Hepatocyte (in vitro differentiated cells): ENCODE data around the gene EVX2. TPM values are rescaled to one million over a fixed set of nuclear protein-coding genes. Genes with fewer than 3 reads are reported as not detected.

ENCODE experiments used
- DNase-seq: peaks from one replicate; pipeline ENCODE4 v3.0.0-alpha.2; 2016; ENCODE audit warnings: low spot score
- H2AFZ ChIP-seq: fragments of 200-600 bp; sonication (generic); 2 replicates; pipeline ENCODE4 v1.6.0; 2016; ENCODE audit warnings: antibody characterized with exemption, mild to moderate bottlenecking
- H3K27ac ChIP-seq: fragments of 200-600 bp; sonication (generic); 2 replicates; pipeline ENCODE4 v1.5.1; 2016; ENCODE audit warnings: mild to moderate bottlenecking
- H3K27me3 ChIP-seq: fragments of 200-600 bp; sonication (generic); 2 replicates; pipeline ENCODE4 v1.6.1; 2016
- H3K36me3 ChIP-seq: fragments of 200-600 bp; sonication (generic); replicated peaks from 2 replicates; pipeline ENCODE4 v1.5.1; 2016; ENCODE audit warnings: low read depth; ENCODE audit not compliant: insufficient read depth
- H3K4me1 ChIP-seq: fragments of 200-600 bp; sonication (generic); 2 replicates; pipeline ENCODE4 v1.5.1; 2016; ENCODE audit warnings: mild to moderate bottlenecking, moderate library complexity; ENCODE audit not compliant: insufficient read depth
- H3K4me2 ChIP-seq: fragments of 200-600 bp; sonication (generic); 2 replicates; pipeline ENCODE4 v1.6.0; 2016
- H3K4me3 ChIP-seq: fragments of 200-600 bp; sonication (generic); 2 replicates; pipeline ENCODE4 v1.5.1; 2016; ENCODE audit warnings: mild to moderate bottlenecking
- H3K79me2 ChIP-seq: fragments of 200-600 bp; sonication (generic); 2 replicates; pipeline ENCODE4 v1.6.0; 2017; ENCODE audit warnings: mild to moderate bottlenecking
- H3K9me2 ChIP-seq: fragments of 200-600 bp; sonication (generic); replicated peaks from 2 replicates; pipeline ENCODE4 v1.6.0; 2017; ENCODE audit warnings: mild to moderate bottlenecking; ENCODE audit not compliant: insufficient read depth
- H3K9me3 ChIP-seq: fragments of 200-600 bp; sonication (generic); 2 replicates; pipeline ENCODE4 v1.5.1; 2016; ENCODE audit warnings: low read depth, mild to moderate bottlenecking
- H4K20me1 ChIP-seq: fragments of 200-600 bp; sonication (generic); 2 replicates; pipeline ENCODE4 v1.6.0; 2016; ENCODE audit warnings: mild to moderate bottlenecking; ENCODE audit not compliant: insufficient read depth, poor library complexity, severe bottlenecking
- CTCF ChIP-seq: fragments of 200-600 bp; sonication (generic); IDR thresholded peaks from 2 replicates; pipeline ENCODE4 v1.5.1; 2016; ENCODE audit warnings: antibody characterized with exemption, mild to moderate bottlenecking; ENCODE audit not compliant: poor library complexity
- EZH2 ChIP-seq: fragments of 200-600 bp; sonication (generic); IDR thresholded peaks from 2 replicates; pipeline ENCODE4 v1.6.1; 2016; ENCODE audit warnings: antibody characterized with exemption, mild to moderate bottlenecking, borderline replicate concordance
- EZH2phosphoT487 ChIP-seq: fragments of 200-600 bp; sonication (generic); IDR thresholded peaks from one replicate; pipeline ENCODE4 v1.6.1; 2018; ENCODE audit warnings: antibody characterized with exemption, mild to moderate bottlenecking, low read depth, moderate library complexity; ENCODE audit not compliant: unreplicated experiment, severe bottlenecking
- WGBS: methylation state at CpG from one replicate; pipeline ENCODE4 v1.1.6; 2016; ENCODE audit warnings: low lambda C conversion rate; ENCODE audit errors: missing lambda C conversion rate; 5-methylcytosine and 5-hydroxymethylcytosine counted together
- polyA plus RNA-seq: library from polyadenylated mRNA; unstranded; fragments of >200 nt; fragmentation: Nextera tagmentation; extraction: Ambion mirVana; gene quantifications from 2 replicates; pipeline ENCODE4 v1.2.1, GENCODE V29; 2016
- total RNA-seq: library from RNA; depleted of rRNA; stranded (reverse); fragments of >200 nt; gene quantifications from 2 replicates; pipeline ENCODE4 v1.2.3, GENCODE V29; 2014

The EVX2 gene
- total and polyA plus RNA-seq, 2 experiments from 2014 or later = 1.7 to 3.5 TPM

GRCh38 chr2:176035013-176035691 lies 48.6 kb downstream of the EVX2 start:
- H4K20me1 ChIP-seq = no peaks in the 10 kb centered on the region
- H3K27ac ChIP-seq = no peak overlapping the region
- H3K4me3 ChIP-seq = no peak overlapping the region
- H3K9me2 ChIP-seq = no peaks in the 10 kb centered on the region
- no peak overlapping the region for H2AFZ ChIP-seq
- no peaks in the 10 kb centered on the region for H3K9me3 ChIP-seq
- H3K27me3 ChIP-seq = no peaks in the 10 kb centered on the region
- TF ChIP-seq EZH2phosphoT487 = no peak
- no peak for TF ChIP-seq CTCF
- TF ChIP-seq EZH2 = no peak
- H3K4me2 ChIP-seq = no peak overlapping the region
- 65% methylated on average over 6 of the region's 6 CpGs for WGBS
- no peak for DNase-seq
- H3K79me2 ChIP-seq = no peaks in the 10 kb centered on the region
- no peaks in the 10 kb centered on the region for H3K4me1 ChIP-seq
- no peaks in the 10 kb centered on the region for H3K36me3 ChIP-seq

- Histone ChIP-seq H3K27ac (no peak overlapping the region), H3K79me2 (no peaks in the 10 kb centered on the region), H4K20me1 (no peaks in the 10 kb centered on the region), H2AFZ (no peak overlapping the region), H3K4me2 (no peak overlapping the region), H3K36me3 (no peaks in the 10 kb centered on the region), H3K9me3 (no peaks in the 10 kb centered on the region), H3K27me3 (no peaks in the 10 kb centered on the region), H3K4me1 (no peaks in the 10 kb centered on the region), H3K4me3 (no peak overlapping the region), H3K9me2 (no peaks in the 10 kb centered on the region)
- 84% methylated on average over 2 of the region's 2 CpGs for WGBS
- no peak for TF ChIP-seq EZH2
- no peak for TF ChIP-seq CTCF
- TF ChIP-seq EZH2phosphoT487 = no peak
- no peak for DNase-seq
Observed at GRCh38 chr2:176027806-176028205, 56.0 kb downstream of the EVX2 start.

Other genes starting within 250 kb of the EVX2 start
- gene LNPK, start 81.7 kb downstream of the EVX2 start, total RNA-seq = 48.5 and 49.2 TPM in 2 replicates
- gene LNPK, start 81.7 kb downstream of the EVX2 start, polyA plus RNA-seq = 11.7 and 15.4 TPM in 2 replicates
- gene HOXD13, start 8.8 kb upstream of the EVX2 start, total RNA-seq = 33.9 and 37.2 TPM in 2 replicates
- 19.3 and 24.7 TPM in 2 replicates for gene HOXD13, start 8.8 kb upstream of the EVX2 start, polyA plus RNA-seq
- gene HOXD12, start 15.8 kb upstream of the EVX2 start, total RNA-seq = 17.9 and 29.0 TPM in 2 replicates
- 3.1 and 3.3 TPM in 2 replicates for gene HOXD12, start 15.8 kb upstream of the EVX2 start, polyA plus RNA-seq
- gene HOXD11, start 23.3 kb upstream of the EVX2 start, total RNA-seq = 5.7 and 6.3 TPM in 2 replicates
- gene HOXD11, start 23.3 kb upstream of the EVX2 start, polyA plus RNA-seq = 9.9 and 11.5 TPM in 2 replicates
- 8.5 and 11.7 TPM in 2 replicates for gene HOXD10, start 32.8 kb upstream of the EVX2 start, total RNA-seq
- gene HOXD10, start 32.8 kb upstream of the EVX2 start, polyA plus RNA-seq = 5.1 and 9.9 TPM in 2 replicates
- 2.4 and 2.9 TPM in 2 replicates for gene HOXD9, start 38.8 kb upstream of the EVX2 start, total RNA-seq
- 3.0 and 4.7 TPM in 2 replicates for gene HOXD9, start 38.8 kb upstream of the EVX2 start, polyA plus RNA-seq
- gene HOXD8, start 45.7 kb upstream of the EVX2 start, total RNA-seq = 1.3 TPM in 2 replicates
- 0.77 TPM in 1 of 2 replicates, not detected in the other for gene HOXD8, start 45.7 kb upstream of the EVX2 start, polyA plus RNA-seq
- 0.40 and 0.70 TPM in 2 replicates for gene HOXD4, start 67.6 kb upstream of the EVX2 start, total RNA-seq
- 0.13 TPM in 1 of 2 replicates, not detected in the other for gene HOXD4, start 67.6 kb upstream of the EVX2 start, polyA plus RNA-seq
- gene HOXD3, start 73.3 kb upstream of the EVX2 start, total RNA-seq = 0.13 and 0.20 TPM in 2 replicates
- gene HOXD3, start 73.3 kb upstream of the EVX2 start, polyA plus RNA-seq = 0.41 TPM in 1 of 2 replicates, not detected in the other
- gene HOXD1, start 104.7 kb upstream of the EVX2 start, total RNA-seq = not detected in 2 replicates
- not detected in 2 replicates for gene HOXD1, start 104.7 kb upstream of the EVX2 start, polyA plus RNA-seq
- 38.6 and 42.5 TPM in 2 replicates for gene MTX2, start 185.5 kb upstream of the EVX2 start, total RNA-seq
- gene MTX2, start 185.5 kb upstream of the EVX2 start, polyA plus RNA-seq = 54.8 and 61.5 TPM in 2 replicates